ENCODE measurements around the gene SORCS2.

Gene SORCS2

GRCh38 chr4:7510066-7510465 is 317.7 kb downstream of the SORCS2 start:
- no peak for DNase-seq (ENCODE audit: low read depth in 2 of 2)

GRCh38 chr4:7510538-7510937 is 318.2 kb downstream of the SORCS2 start:
- no peak for DNase-seq (ENCODE audit: low read depth in 2 of 2)

GRCh38 chr4:7511525-7511924 is 319.2 kb downstream of the SORCS2 start:
- DNase-seq (ENCODE audit: low read depth in 2 of 2) = no peak

GRCh38 chr4:7512428-7512827 is 320.1 kb downstream of the SORCS2 start:
- DNase-seq (ENCODE audit: low read depth in 2 of 2) = no peak

- DNase-seq (ENCODE audit: low read depth in 2 of 2) = no peak
These were observed 320.6 kb downstream of the SORCS2 start for GRCh38 chr4:7512946-7513345.

- DNase-seq (ENCODE audit: low read depth in 2 of 2) = no peak
These were observed 321.3 kb downstream of the SORCS2 start for GRCh38 chr4:7513671-7514070.

- DNase-seq (ENCODE audit: low read depth in 2 of 2) = no peak
These were observed 321.9 kb downstream of the SORCS2 start for GRCh38 chr4:7514281-7514680.

GRCh38 chr4:7514789-7515188 is 322.5 kb downstream of the SORCS2 start:
- DNase-seq (ENCODE audit: low read depth in 2 of 2) = no peak

GRCh38 chr4:7515390-7515902 is 323.1 kb downstream of the SORCS2 start:
- no peak for DNase-seq (ENCODE audit: low read depth in 2 of 2)

- DNase-seq (ENCODE audit: low read depth in 2 of 2) = no peak
These were observed 323.9 kb downstream of the SORCS2 start for GRCh38 chr4:7516096-7516772.

GRCh38 chr4:7516773-7517144 is 324.4 kb downstream of the SORCS2 start:
- DNase-seq (ENCODE audit: low read depth in 2 of 2) = no peak

GRCh38 chr4:7518871-7519637 is 326.7 kb downstream of the SORCS2 start:
- DNase-seq (ENCODE audit: low read depth in 2 of 2) = no peak

- no peak for DNase-seq (ENCODE audit: low read depth in 2 of 2)
These were observed 327.5 kb downstream of the SORCS2 start for GRCh38 chr4:7519638-7520376.

GRCh38 chr4:7521666-7522065 is 329.3 kb downstream of the SORCS2 start:
- no peak for DNase-seq (ENCODE audit: low read depth in 2 of 2)

- DNase-seq (ENCODE audit: low read depth in 2 of 2) = no peak
These were observed 330.3 kb downstream of the SORCS2 start for GRCh38 chr4:7522452-7523220.

- DNase-seq (ENCODE audit: low read depth in 2 of 2) = no peak
These were observed 331.2 kb downstream of the SORCS2 start for GRCh38 chr4:7523526-7523925.

- DNase-seq (ENCODE audit: low read depth in 2 of 2) = no peak
These were observed 331.8 kb downstream of the SORCS2 start for GRCh38 chr4:7524064-7524682.

- no peak for DNase-seq (ENCODE audit: low read depth in 2 of 2)
These were observed 332.5 kb downstream of the SORCS2 start for GRCh38 chr4:7524843-7525242.

GRCh38 chr4:7526491-7526890 is 334.2 kb downstream of the SORCS2 start:
- no peak for DNase-seq (ENCODE audit: low read depth in 2 of 2)

- DNase-seq (ENCODE audit: low read depth in 2 of 2) = no peak
These were observed 334.7 kb downstream of the SORCS2 start for GRCh38 chr4:7526929-7527535.
